Left ventricle myocardium inferior (tissue), 1 donor: ENCODE data around the gene ACYP1. TPM values are rescaled to one million over a fixed set of nuclear protein-coding genes. Genes with fewer than 3 reads are reported as not detected.

Experiments
- DNase-seq: peaks from one replicate; pipeline ENCODE4 v3.0.0-alpha.2; 2020
- H3K27ac ChIP-seq: fragments of 200-600 bp; replicated peaks from 2 replicates; pipeline ENCODE4 v1.8.0; 2021
- H3K27me3 ChIP-seq: fragments of 200-600 bp; 2 replicates; pipeline ENCODE4 v1.8.0; 2021; ENCODE audit warnings: low read depth
- H3K36me3 ChIP-seq: fragments of 200-600 bp; 2 replicates; pipeline ENCODE4 v1.8.0; 2021
- H3K4me1 ChIP-seq: fragments of 200-600 bp; 2 replicates; pipeline ENCODE4 v1.8.0; 2021
- H3K4me3 ChIP-seq: fragments of 200-600 bp; 2 replicates; pipeline ENCODE4 v1.8.0; 2021; ENCODE audit warnings: mild to moderate bottlenecking, moderate library complexity
- H3K9me3 ChIP-seq: fragments of 200-600 bp; replicated peaks from 2 replicates; pipeline ENCODE4 v1.8.0; 2021
- intact Hi-C: fragments of 100-400 bp; cut with micrococcal nuclease; formaldehyde crosslinking; loops from one replicate; pipeline ENCODE4 v1.11.0; 2022
- total RNA-seq: library from RNA; stranded (reverse); fragmentation: NEBNext Ultra II Directional; extraction: Animal tissue kit (Norgen Biotek cat#: 25700); gene quantifications from one replicate; pipeline ENCODE4 v1.2.1, GENCODE V29; 2021
- TF ChIP-seq, protein P1 (sequence below): fragments of 200-600 bp; IDR thresholded peaks from 2 replicates; pipeline ENCODE4 v1.8.0; 2021; ENCODE audit warnings: antibody characterized with exemption, mild to moderate bottlenecking, borderline replicate concordance
- donor health status: DM: no; HTN: yes; CAD: no; lungs with severe emphysema.

Gene ACYP1
- total RNA-seq, 1 donor from 2014 or later: 14.0 TPM

DNA sequence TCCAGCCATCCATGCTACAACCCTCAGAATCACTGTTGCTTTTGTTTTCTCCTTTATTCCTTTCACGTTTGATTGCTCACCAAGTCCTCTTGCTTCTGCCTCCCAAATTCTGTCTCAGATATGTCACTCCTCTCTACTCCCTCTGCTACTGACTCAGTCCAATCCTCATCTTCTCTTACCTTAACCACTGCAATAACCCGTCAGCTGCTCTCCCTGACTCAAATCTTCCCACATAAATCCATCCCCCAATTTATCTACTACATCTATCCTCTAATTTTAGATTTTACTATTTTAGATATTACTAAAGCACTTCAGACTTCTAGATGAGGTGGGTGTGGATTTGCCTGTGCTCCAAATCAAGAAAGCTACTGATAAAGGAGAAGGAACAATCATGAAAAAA is 37.9 kb downstream of the ACYP1 start:
- peaks cover 60% of the 10 kb centered on the region for H3K36me3 ChIP-seq
- no peak overlapping the region for H3K4me3 ChIP-seq
- no peak for DNase-seq
- no peak overlapping the region for H3K27ac ChIP-seq
- no peaks in the 10 kb centered on the region for H3K9me3 ChIP-seq
- TF ChIP-seq, protein P1, sequence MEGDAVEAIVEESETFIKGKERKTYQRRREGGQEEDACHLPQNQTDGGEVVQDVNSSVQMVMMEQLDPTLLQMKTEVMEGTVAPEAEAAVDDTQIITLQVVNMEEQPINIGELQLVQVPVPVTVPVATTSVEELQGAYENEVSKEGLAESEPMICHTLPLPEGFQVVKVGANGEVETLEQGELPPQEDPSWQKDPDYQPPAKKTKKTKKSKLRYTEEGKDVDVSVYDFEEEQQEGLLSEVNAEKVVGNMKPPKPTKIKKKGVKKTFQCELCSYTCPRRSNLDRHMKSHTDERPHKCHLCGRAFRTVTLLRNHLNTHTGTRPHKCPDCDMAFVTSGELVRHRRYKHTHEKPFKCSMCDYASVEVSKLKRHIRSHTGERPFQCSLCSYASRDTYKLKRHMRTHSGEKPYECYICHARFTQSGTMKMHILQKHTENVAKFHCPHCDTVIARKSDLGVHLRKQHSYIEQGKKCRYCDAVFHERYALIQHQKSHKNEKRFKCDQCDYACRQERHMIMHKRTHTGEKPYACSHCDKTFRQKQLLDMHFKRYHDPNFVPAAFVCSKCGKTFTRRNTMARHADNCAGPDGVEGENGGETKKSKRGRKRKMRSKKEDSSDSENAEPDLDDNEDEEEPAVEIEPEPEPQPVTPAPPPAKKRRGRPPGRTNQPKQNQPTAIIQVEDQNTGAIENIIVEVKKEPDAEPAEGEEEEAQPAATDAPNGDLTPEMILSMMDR: no peak
- H3K27me3 ChIP-seq: no peaks in the 10 kb centered on the region
- intact Hi-C loops: no loop called here
- peaks cover 14% of the 10 kb centered on the region for H3K4me1 ChIP-seq

DNA sequence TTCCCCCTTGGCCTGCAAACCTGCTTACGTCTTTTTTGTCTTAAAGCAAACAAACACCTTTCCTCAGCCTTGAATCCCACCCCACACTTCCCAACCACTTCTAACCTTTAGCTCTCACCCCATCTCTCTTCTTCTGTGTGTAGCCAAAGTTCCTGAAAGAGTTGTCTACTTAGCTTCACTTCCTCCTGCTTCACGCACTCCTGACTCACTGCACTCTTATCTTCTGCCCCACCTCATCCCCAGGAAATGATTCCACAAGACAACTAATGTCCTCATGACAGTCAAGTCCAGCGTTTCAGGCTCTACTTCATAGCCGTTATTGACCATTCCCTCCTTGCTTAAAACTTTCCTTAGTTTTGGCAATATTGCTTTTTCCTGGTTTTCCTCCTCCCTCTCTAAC is 38.7 kb downstream of the ACYP1 start:
- intact Hi-C loops: no loop called here

DNA sequence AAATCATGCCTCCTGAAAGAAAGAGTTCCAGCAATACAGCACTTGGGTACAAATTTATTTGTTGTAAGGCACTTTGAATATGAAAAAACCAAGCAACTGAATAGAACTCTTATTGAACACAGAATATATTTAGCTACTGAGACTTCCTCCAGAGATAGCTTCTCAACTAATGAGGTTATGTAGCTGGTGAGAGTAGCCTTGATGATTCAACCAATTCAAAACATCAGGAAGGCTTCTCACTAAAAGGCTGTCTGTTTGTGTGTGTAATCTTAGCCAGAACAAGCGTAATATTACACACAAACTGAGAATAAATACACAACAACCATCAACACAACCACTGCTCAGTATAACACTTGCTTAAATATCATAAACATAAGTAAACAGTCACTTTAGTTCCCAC is 40.7 kb downstream of the ACYP1 start:
- no peaks in the 10 kb centered on the region for H3K27me3 ChIP-seq
- H3K9me3 ChIP-seq: no peaks in the 10 kb centered on the region
- intact Hi-C loops: no loop called here
- DNase-seq: no peak
- TF ChIP-seq, protein P1: no peak
- peaks cover 14% of the 10 kb centered on the region for H3K4me1 ChIP-seq
- H3K27ac ChIP-seq: peak overlapping the region; percentile 39
- H3K4me3 ChIP-seq: no peak overlapping the region
- peaks cover 60% of the 10 kb centered on the region for H3K36me3 ChIP-seq

More for the DNA sequence above, 38.7 kb downstream of the ACYP1 start:
- Histone ChIP-seq H3K4me3 (no peak overlapping the region), H3K27ac (no peak overlapping the region), H3K9me3 (no peaks in the 10 kb centered on the region), H3K36me3 (peaks cover 60% of the 10 kb centered on the region), H3K27me3 (no peaks in the 10 kb centered on the region), H3K4me1 (peaks cover 14% of the 10 kb centered on the region)
- TF ChIP-seq, protein P1: no peak
- no peak for DNase-seq

GRCh38 chr14:75022655-75023054 is 41.2 kb downstream of the ACYP1 start:
- Histone ChIP-seq H3K4me1 (peaks cover 14% of the 10 kb centered on the region), H3K27me3 (no peaks in the 10 kb centered on the region), H3K9me3 (no peaks in the 10 kb centered on the region), H3K4me3 (no peak overlapping the region), H3K27ac (peak overlapping the region; percentile 39), H3K36me3 (peaks cover 64% of the 10 kb centered on the region)
- peak; percentile 67 for DNase-seq
- intact Hi-C loops: no loop called here
- TF ChIP-seq, protein P1: peak; percentile 60

DNA sequence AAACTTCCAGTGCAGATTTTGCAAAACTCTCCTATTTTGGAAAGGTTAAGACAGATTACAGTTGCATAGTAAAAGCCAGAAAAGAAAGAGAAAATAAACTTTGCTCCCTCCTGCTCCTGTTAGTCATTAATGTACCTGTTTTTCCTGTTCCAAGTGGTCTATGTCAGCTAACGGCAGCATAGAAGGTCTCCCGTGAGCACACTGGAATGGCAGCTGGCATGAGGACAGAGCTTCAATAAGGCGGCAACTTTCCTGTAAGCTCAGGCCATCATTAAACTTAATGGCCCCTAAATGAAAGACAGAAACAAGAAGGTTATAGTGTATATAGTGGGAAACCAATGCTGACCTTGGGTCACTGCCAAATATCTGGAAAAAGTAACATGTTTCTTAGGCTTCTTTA is 45.1 kb downstream of the ACYP1 start:
- H3K9me3 ChIP-seq: no peaks in the 10 kb centered on the region
- H3K27ac ChIP-seq: no peak overlapping the region
- H3K36me3 ChIP-seq: peaks cover 89% of the 10 kb centered on the region
- intact Hi-C loops: no loop called here
- no peaks in the 10 kb centered on the region for H3K27me3 ChIP-seq
- no peak overlapping the region for H3K4me3 ChIP-seq
- DNase-seq: no peak
- TF ChIP-seq, protein P1: no peak
- H3K4me1 ChIP-seq: peaks cover 21% of the 10 kb centered on the region

DNA sequence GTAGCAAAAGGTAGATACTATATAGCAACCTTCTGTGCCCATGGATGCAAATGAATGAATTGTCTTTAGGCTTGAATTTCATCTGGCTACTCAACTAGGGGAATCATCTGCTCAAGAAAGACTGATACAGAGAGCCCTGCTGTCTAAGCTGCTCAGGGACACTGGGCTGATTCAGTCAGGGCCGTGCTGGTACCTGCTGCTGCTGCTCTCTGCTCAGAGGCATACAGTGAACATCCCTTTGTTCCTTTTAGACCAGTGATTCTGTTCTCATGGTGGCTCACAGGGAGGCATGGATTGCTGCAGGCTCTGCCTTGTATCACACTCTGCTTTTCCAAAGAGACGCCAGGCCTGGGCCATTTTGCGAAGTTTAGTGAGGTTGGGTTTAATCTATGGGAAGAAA is 47.0 kb downstream of the ACYP1 start:
- Histone ChIP-seq H3K4me3 (no peak overlapping the region), H3K27ac (no peak overlapping the region), H3K27me3 (no peaks in the 10 kb centered on the region), H3K9me3 (no peaks in the 10 kb centered on the region), H3K36me3 (peaks cover 84% of the 10 kb centered on the region), H3K4me1 (peaks cover 26% of the 10 kb centered on the region)
- TF ChIP-seq, protein P1: no peak
- intact Hi-C loops: no loop called here
- no peak for DNase-seq
